ENCODE results near the gene LCA5.

DNA sequence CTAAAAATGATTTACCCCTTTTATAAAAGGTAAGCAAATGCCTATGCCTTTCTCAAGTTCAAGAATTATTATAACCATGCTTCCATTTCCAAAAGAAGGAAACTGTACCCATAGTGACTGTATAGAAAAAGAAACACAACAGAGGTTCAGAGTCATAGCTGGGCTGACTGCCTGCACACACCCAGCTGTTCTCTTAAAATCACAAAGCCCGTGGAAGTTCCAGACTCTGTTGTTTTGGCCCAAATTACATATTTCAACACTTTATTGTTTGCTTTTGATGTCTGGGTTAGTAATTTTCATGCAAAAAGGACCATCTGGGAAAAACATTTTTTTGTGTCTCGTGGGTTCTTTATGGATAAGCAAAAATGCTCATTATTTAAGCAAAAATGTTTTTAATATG, 99.2 kb downstream of the LCA5 start:
- TF ChIP-seq ZFP3 (tag by site-specific recombination; IDR thresholded peaks at IDR 0.05; ENCODE audit: low read depth) (no peak), ZNF791 (tag by site-specific recombination; IDR thresholded peaks at IDR 0.05) (no peak), YY1 (tag by site-specific recombination; IDR thresholded peaks at IDR 0.05) (no peak), CTCF (tag by site-specific recombination; IDR thresholded peaks at IDR 0.05) (no peak)
- TF ChIP-seq, protein P1, sequence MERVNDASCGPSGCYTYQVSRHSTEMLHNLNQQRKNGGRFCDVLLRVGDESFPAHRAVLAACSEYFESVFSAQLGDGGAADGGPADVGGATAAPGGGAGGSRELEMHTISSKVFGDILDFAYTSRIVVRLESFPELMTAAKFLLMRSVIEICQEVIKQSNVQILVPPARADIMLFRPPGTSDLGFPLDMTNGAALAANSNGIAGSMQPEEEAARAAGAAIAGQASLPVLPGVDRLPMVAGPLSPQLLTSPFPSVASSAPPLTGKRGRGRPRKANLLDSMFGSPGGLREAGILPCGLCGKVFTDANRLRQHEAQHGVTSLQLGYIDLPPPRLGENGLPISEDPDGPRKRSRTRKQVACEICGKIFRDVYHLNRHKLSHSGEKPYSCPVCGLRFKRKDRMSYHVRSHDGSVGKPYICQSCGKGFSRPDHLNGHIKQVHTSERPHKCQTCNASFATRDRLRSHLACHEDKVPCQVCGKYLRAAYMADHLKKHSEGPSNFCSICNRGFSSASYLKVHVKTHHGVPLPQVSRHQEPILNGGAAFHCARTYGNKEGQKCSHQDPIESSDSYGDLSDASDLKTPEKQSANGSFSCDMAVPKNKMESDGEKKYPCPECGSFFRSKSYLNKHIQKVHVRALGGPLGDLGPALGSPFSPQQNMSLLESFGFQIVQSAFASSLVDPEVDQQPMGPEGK (tag by site-specific recombination; IDR thresholded peaks at IDR 0.05) = no peak
- TF ChIP-seq, protein P2, sequence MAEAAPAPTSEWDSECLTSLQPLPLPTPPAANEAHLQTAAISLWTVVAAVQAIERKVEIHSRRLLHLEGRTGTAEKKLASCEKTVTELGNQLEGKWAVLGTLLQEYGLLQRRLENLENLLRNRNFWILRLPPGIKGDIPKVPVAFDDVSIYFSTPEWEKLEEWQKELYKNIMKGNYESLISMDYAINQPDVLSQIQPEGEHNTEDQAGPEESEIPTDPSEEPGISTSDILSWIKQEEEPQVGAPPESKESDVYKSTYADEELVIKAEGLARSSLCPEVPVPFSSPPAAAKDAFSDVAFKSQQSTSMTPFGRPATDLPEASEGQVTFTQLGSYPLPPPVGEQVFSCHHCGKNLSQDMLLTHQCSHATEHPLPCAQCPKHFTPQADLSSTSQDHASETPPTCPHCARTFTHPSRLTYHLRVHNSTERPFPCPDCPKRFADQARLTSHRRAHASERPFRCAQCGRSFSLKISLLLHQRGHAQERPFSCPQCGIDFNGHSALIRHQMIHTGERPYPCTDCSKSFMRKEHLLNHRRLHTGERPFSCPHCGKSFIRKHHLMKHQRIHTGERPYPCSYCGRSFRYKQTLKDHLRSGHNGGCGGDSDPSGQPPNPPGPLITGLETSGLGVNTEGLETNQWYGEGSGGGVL (tag by site-specific recombination; IDR thresholded peaks at IDR 0.05) = no peak

Data from HEK293 (cell line).